Raji (cell line): ENCODE results near the gene ZBTB46.

Experiments
- POLR2A ChIP-seq: IDR thresholded peaks from 2 replicates; pipeline ENCODE4 v1.6.1; 2011; ENCODE audit warnings: low read depth, low read length, control low read depth; ENCODE audit not compliant: insufficient read depth

The ZBTB46 gene

DNA sequence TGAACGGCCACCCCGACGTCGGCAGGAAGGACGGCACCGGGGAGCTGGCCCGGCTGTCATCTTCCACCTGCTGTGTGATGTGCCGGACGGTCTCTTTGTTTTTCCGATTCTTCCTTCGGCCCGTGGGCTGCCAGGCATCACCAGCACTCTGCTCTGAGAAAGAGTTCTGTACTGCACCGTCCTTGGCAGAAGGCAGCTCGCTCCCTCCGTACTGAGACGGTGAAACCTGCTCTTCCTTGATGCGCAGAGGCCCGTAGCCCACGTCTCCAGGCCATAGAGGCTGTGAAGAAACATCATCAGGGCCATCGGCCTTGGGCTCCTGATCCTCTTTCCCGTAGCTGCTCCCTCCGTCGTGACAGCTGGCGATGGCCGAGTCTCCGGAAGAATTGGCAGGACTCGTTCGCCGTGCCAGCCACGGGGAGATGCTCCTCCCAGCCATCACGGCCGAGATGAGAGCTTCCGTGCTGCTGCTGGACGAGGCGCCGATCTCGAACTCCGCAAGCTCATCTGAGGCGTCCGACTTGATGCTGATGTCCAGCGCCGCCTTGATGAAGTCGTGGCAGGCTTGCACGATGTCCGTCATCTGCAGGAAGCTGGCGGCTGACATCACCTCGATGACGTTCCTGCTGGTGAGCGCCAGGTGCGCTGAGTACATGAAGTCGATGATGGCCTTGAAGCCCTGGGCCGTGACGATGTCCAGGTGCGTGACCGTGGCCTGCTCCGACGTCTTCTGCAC, 41.1 kb downstream of the ZBTB46 start:
- no peak for TF ChIP-seq POLR2A

DNA sequence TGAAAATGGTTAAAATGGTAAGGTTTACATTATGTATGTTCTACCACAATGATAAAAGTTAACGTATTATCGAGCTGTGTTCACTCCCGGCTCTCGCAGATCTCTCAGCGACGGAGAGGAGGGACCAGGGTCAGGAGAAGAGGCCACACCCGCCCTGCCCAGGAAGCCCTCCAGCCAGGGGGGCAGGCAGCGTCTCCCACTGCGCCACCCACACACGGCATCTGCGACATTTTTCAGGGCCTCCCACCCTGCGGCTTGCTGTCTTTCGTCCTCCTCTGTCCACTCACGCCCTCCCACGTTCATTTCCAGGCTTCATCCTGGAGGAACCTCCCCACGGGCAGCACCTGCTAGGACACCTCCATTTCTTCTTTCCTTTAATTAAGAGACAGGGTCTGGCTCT, 43.3 kb downstream of the ZBTB46 start:
- no peak for TF ChIP-seq POLR2A

DNA sequence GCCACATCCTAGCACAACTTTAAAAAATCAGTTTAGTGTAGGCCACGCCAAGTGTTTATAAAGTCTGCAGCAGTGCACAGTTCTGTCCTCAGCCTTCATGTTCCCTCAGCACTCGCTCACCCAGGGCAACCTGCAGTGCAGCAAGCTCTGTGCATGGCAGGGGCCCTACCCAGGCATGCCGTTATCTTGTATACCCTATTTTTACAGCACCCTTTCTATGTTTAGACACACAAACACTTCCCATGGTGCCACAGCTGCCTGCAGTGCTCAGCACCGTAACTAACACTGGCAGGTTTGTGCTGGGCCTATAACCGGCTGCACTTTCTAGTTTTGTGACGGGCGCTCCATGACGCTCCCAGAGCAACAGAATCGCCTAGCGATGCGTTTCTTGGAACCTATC, 43.8 kb downstream of the ZBTB46 start:
- no peak for TF ChIP-seq POLR2A

DNA sequence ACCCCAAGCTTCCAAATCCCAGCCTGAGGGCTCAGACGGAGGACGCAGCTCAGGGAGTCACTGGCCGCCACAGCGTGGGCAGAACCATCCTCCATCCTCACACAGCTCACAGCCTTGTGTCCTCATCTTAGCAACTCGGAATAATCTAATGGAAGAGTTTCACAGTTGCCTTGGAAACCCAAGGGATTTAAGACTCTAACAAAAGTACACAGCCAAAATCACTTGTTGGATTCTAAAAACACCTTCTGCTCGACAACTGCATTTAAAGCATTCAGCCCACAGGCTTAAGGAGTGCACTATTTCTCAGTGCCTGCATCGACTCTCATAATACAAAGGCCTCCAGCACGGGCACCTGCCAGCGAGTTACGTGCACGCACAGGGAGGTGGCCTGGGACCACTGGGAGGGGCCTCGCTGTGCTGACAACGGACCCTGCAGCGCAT, 45.4 kb downstream of the ZBTB46 start:
- no peak for TF ChIP-seq POLR2A

DNA sequence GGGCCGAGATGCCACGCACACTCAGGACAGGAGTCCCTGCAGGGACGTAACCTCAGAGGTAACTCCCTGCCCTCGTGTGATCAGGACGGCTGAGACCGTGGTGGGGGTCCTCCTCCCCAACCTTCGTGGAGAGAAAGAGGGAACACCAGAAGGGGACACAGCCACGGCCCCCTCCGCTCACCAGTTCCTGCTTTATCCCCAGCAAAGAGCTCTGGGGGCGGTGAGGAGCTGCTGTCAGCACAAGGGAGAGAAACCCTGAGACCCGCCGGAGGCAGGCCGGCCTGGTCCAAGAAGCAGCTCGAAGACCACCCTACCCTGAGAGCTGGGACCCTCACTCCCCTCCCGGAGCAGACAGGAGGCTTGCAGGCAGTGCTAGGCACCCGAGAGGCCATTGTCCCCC, 47.1 kb downstream of the ZBTB46 start:
- no peak for TF ChIP-seq POLR2A

DNA sequence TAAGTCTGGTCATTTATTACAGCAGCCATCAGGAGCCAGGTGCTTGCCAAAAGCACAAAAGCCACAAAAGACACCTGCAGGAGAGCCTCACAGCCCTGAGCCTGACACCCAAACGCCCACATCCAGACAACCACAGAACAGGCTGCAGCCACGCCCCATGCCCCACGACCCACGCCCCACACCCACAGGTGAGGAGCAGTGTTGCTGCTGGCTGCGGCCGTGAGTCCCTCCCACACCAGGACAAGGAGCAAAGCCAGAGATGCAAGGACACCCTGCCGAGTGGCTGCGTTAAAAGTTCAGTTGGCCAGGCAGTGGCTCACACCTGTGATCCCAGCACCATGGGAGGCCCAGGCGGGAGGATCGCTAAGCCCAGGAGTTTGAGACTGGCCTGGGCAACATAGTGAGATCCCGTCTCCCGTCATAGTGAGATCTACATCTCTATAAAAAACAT, 48.5 kb downstream of the ZBTB46 start:
- TF ChIP-seq POLR2A, result no peak

DNA sequence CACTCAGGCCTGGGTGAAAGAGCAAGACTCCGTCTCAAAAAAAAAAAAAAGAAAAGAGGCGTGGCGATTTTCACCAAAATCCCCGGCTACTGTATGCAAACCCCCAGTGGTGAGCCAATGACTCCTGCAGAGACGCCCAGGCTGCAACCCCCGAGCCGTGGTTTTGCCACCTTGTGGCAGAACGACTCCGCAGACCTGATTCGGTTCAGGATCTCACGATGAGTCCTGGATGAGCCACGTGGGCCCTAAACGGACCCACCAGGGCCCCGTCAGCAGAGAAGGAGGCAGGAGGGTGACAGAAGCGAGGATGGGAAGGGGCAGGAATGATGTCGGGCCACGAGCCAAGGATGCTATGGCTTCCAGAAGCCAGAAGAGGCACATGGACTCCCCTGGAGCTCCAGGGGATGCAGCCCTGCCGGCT, 49.0 kb downstream of the ZBTB46 start:
- no peak for TF ChIP-seq POLR2A

DNA sequence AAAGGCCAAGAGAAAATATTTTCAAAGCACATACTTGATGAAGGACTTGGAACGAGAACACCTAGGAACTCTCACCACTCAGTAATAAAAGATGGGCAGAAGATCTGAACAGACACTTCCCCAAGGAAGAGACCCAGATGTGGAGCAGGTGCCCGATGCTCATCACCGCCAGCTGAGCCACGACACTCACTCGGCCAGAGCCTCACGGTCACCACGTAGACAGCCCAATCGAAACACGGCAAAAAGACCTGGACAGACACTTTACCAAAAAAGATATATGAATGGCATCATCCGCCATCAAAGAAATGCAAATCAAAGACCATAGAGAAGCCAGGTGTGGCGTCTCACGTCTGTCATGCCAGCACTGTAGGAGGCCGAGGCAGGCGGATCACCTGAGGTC, 49.9 kb downstream of the ZBTB46 start:
- TF ChIP-seq POLR2A, result no peak

DNA sequence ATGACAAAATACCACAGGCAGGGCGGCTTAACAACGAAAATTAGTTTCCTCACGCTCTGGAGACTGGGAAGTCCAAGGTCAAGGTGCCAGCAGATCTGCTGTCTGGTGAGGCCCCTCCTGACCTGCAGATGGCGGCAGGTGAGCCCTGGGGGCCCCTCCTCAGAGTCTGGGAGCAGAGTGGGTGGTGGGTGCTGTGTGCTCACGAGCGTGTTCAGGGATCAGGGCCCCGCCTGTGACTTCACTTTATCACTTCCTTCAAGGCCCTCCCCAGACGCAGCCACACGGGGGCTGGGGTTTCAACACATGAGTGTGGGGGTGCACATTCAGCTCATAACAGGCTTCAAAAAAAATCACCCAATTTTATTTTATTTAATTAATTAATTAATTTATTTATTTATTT, 52.2 kb downstream of the ZBTB46 start:
- TF ChIP-seq POLR2A, result no peak

DNA sequence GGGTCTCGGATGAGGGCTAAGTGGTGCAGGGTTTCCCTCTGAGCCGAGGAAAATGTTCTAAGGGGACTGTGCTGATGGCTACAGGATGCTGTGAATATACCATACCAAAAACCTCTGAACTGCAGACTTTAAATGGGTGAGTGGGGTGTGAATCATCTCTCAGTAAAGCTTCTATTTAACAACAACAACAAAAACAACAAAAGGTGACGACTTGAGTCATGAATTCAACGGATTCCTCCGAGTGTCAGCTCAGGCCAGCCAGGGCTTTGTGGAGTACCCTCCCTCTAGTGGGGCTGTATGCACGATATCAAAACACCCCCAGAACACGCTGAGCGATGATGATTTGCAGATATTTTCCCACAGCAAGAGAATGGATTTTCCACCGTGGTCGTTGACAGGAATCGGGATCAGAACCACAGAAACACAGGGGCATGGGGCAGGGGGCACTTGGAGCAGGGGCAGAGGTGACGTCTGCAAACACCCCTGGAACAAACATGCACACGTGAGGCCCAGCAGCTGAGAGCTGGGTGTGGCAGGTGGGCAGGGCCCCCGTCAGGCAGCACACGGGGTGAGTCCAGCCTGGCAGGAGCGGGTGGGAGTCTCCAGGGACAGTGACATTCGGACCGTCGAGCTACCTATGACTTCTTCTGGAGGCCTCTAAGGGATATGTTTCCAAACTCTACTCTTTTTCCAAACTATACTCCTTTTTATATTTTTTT, 52.9 kb downstream of the ZBTB46 start:
- TF ChIP-seq POLR2A, result no peak

DNA sequence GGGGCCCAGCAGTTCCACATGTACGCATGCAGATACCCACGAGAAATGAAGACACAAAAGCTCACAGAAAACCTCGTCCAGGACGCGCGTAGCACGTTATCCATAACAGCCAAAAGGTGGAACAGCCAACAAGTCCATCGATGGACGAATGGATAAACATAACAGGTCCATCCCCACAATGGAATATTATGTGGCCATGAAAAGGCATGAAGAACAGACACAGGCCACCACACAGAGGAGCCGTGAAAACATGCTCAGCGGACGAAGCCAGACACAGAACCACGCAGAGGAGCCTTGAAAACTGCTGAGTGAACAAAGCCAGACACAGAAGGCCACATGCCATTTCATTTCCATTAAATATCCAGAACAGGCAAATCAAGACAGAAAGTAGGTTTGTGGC, 53.5 kb downstream of the ZBTB46 start:
- no peak for TF ChIP-seq POLR2A

DNA sequence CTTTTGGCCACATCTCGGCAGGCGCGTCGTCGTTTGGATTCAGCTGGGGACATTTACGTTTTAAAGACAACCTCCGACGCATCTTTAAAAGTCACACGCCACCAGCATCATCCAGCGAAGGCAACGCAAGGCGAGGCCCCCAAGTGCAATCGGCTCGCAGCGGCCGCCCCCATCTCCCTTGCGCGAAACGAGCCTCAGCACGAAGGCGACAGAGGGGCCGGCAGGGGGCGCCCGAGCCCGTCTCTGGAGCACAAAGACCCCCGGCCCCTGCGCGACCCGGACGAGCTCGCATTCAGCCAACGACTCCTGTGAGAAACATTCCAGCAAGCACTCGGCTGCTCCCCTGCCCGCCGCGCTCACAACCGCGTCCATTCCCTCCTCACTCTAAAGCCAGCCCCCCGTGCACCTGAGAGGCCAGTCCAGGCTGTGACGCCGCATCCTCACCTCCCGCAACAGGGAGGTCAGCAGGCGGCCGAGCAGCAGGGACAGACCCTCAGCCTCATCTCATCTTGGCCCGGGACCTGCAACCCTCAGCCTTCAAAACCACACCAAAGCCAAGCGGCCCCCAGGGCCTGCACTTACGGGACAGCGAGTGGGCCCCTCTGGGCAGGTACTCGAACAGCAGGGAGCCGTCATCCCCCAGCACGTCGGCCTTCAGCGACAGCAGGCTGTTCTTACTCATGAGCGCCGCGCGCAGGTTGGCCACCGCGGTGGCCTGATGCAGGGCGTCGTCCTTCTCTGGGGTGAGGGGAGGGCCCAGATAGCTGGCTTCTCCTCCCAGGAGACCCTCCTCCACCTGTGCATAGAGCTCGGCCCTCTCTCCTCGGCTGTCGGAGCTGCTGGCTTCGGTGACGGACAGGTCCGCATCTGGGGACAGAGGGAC, 55.7 kb downstream of the ZBTB46 start:
- TF ChIP-seq POLR2A, result no peak

DNA sequence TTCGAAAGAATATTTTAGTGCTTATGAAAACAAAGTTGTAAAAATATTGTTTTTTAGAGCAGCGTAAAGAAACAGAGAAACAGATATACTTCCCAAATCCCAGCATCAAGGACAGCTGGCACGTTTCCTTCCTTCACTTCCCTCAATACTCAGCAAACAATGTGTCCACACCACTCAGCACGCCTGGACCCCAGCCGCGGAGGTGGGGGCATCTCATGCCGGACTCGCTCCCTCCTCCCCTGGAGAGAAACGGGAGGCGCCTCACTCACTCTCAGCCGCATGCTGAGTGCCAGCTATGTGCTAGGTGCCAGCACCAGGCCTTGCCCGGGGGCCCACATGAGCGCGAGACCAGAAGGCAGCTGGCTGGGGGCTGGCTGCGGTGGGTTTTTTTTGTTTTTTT, 56.8 kb downstream of the ZBTB46 start:
- no peak for TF ChIP-seq POLR2A

DNA sequence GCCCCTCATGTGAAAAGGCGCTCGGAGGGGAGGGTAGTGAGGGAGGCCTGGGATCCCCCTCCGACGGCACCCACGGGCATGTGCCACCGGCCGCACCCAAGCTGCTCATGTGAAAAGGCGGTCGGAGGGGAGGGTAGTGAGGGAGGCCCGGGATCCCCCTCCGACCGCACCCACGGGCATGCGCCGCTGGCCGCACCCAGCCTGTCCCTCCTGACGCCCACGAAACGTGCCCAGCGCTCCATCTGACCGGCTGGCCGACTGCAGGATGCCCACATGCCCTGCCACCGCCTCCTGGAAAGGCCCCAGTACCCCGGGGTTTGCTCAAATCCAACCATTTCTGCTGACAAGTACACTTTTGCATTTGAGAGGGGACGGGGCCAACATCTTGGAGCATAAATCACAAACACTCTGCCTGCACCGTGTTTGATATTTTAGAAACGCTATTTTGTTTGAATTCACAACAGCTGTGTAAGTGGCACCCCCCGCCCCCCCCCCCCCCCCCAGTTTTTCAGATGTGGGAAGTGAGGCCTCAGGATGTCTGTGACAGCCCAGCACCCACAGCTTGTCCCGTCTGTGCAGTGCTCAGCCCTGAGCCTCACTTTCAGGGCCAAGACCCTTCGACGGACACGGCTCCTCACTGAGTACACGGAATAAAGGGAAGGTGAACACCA, 57.4 kb downstream of the ZBTB46 start:
- no peak for TF ChIP-seq POLR2A
